GM19372 (cell line): ENCODE results near the gene GCA.

ENCODE experiments used
- ATAC-seq: cut with Tn5 transposase; IDR thresholded peaks from one replicate; pipeline ENCODE4 v1.9.1; 2021; ENCODE audit warnings: mild to moderate bottlenecking, low read depth, moderate library complexity; ENCODE audit not compliant: unreplicated experiment

GCA gene

GRCh38 chr2:162327806-162328205, 16.1 kb upstream of the GCA start:
- ATAC-seq, result no peak

- peak; percentile 87 for ATAC-seq
These were observed 15.3 kb upstream of the GCA start for GRCh38 chr2:162328424-162329157.

GRCh38 chr2:162330881-162331280, 13.1 kb upstream of the GCA start:
- no peak for ATAC-seq

- no peak for ATAC-seq
These were observed 10.0 kb upstream of the GCA start for GRCh38 chr2:162333968-162334367.

- no peak for ATAC-seq
These were observed 6.1 kb upstream of the GCA start for GRCh38 chr2:162337868-162338267.

GRCh38 chr2:162340822-162341221, 3.1 kb upstream of the GCA start:
- no peak for ATAC-seq

- ATAC-seq, result no peak
These were observed 1.6 kb upstream of the GCA start for GRCh38 chr2:162342321-162342720.

GRCh38 chr2:162342841-162343240, 1.1 kb upstream of the GCA start:
- no peak for ATAC-seq

- peak; percentile 1 for ATAC-seq
These were observed 474 bp upstream of the GCA start for GRCh38 chr2:162343492-162343823.

- ATAC-seq, result no peak
These were observed 652 bp downstream of the GCA start for GRCh38 chr2:162344617-162344950.

- ATAC-seq, result no peak
These were observed 21.5 kb downstream of the GCA start for GRCh38 chr2:162365392-162365791.

GRCh38 chr2:162368494-162368893, 24.6 kb downstream of the GCA start:
- no peak for ATAC-seq

- no peak for ATAC-seq
These were observed 25.6 kb downstream of the GCA start for GRCh38 chr2:162369551-162369950.

GRCh38 chr2:162370931-162371330, 27.0 kb downstream of the GCA start:
- ATAC-seq, result no peak

GRCh38 chr2:162372818-162373217, 28.9 kb downstream of the GCA start:
- no peak for ATAC-seq

GRCh38 chr2:162379719-162380580, 36.0 kb downstream of the GCA start:
- no peak for ATAC-seq

GRCh38 chr2:162381851-162382250, 37.9 kb downstream of the GCA start:
- no peak for ATAC-seq

GRCh38 chr2:162382278-162382677, 38.3 kb downstream of the GCA start:
- ATAC-seq, result no peak

- ATAC-seq, result no peak
These were observed 41.6 kb downstream of the GCA start for GRCh38 chr2:162385536-162385935.

- no peak for ATAC-seq
These were observed 46.9 kb downstream of the GCA start for GRCh38 chr2:162390801-162391200.

- no peak for ATAC-seq
These were observed 56.4 kb downstream of the GCA start for GRCh38 chr2:162400336-162400735.

GRCh38 chr2:162401871-162402270, 57.9 kb downstream of the GCA start:
- no peak for ATAC-seq
